ENCODE data around the gene EPB41L4A.

- TF ChIP-seq ARNT (IDR thresholded peaks at IDR 0.05) (no peak), TARDBP (IDR thresholded peaks at IDR 0.05) (no peak), SUZ12 (IDR thresholded peaks at IDR 0.05) (no peak), ELF4 (IDR thresholded peaks at IDR 0.05) (no peak), ZNF384 (IDR thresholded peaks at IDR 0.05) (no peak), FOXK2 (IDR thresholded peaks at IDR 0.05) (no peak)
Measured at GRCh38 chr5:112201141-112201540, 217.9 kb downstream of the EPB41L4A start.

Data from HEK293T (cell line).